EL (cell line): ENCODE results near the gene CTF1.
A peak's percentile ranks its signal among the peaks of the same experiment; 100 is the strongest.
"Not testable (repeated sequence)": the region's sequence is repeated elsewhere in the genome, so short reads cannot be mapped to it uniquely, and the experiment has no call there.

ENCODE experiments used
- DNase-seq: peaks from one replicate; pipeline ENCODE4 v3.0.0-alpha.2; 2016

Gene CTF1

DNA sequence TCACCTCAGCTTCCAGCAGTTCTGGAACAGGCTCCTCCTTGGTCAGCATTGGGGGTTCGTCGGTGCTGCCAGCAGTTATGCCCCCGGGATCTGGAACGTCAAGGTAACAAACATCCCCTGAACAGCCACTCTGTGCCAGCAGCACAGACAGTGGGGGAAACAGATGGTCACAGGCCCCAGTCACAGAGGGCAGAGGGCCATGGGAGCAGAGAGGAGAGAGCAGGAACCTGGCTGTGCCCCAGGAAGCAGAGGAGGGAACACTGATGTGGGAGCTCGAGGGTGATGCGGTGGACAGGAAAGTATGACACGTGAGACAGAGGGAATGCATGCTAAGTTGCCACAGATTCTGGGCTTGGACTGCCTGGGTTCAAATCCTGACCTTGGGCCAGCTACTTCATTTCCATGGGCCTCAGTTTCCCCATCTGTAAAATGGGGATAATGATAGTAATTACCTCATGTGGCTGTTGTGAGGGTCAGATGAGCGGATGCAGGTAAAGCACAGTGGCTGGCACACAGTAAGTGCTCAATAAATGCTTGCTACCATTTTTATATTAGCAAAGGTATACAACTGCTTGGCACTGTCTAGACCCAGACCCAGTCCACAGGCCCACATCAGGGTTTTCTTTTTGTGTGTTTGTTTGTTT is 7.4 kb upstream of the CTF1 start:
- DNase-seq: no peak

DNA sequence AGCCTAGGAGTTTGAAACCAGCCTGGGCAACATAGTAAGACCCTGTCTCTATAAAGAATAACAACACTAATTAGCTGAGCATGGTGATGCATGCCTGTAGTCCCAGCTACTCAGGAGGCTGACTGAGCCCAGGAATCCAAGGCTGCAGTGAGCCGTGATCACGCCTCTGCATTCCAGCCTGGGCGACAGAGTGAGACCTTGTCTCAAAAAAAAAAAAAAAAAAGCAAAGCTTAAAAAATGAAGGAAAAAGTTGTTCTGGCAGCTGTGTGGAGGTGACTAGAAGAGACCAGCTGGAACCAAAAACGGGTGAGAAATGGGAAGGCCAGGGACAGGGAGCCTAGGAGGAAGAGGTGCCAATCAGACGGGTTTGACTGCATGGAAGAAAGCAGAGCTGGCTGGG is 6.7 kb upstream of the CTF1 start:
- no peak for DNase-seq

DNA sequence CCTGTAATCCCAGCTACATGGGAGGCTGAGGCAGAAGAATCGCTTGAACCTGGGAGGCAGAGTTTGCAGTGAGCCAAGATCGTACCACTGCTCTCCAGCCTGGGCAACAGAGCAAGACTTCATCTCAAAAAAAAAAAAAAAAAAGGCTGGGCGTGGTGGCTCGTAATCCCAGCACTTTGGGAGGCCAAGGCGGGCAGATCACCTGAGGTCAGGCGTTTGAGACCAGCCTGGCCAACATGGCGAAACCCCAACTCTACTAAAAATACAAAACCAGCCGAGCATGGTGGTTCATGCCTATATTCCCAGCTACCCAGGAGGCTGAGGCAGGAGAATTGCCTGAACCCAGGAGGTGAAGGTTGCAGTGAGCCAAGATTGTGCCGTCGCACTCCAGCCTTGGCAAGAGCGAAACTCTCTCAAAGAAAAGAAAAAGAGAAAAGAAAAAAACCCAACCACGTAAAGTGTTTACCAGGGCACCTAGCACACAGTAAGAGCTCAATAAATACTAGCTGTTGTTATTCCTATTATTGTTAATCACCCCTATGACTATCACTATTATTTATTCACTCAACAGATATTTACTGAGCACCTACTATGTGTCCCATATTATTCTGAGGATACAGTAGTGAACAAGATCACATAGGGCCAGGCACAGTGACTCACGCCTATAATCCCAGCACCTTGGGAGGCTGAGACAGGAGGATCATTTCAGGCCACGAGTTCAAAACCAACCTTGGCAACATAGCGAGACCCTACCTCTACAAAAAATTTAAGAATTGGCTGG is 5.2 kb upstream of the CTF1 start:
- not testable (repeated sequence) for DNase-seq

DNA sequence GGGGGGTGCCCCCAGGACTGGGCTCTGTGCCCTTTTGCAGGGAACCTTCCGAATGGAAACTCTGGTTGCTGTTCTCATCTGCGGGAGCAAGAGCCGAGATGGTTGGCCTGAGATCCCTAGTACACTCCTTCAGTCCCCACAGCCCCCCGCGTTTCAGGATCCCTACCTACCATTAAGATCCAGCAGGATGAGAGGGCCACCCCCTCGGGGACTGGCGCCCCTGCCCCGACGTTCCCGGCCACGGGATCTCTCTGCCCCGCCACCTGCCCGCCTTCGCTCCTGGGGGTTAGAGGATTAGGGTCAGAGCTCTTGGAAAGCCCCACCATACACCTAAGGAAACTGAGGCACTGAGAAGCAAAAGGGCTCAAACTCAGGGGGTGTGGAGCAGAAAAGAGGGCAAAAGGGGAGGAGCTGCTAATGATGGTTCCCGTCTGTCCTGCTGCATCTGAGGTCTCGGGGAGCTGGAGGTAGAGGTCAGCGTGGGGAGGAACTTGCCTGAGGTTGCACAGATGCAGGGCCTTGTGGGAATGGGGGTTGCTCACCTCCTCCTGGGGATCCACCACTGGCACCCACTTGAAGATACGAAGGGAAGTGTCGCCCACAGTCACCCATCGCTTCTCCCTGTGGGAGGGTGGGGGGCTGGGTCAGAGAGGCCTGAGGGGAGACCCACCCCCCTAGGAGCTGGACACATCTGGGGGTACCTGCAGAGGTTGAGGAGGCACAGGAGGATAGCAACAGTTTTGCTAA is 3.6 kb upstream of the CTF1 start:
- no peak for DNase-seq

DNA sequence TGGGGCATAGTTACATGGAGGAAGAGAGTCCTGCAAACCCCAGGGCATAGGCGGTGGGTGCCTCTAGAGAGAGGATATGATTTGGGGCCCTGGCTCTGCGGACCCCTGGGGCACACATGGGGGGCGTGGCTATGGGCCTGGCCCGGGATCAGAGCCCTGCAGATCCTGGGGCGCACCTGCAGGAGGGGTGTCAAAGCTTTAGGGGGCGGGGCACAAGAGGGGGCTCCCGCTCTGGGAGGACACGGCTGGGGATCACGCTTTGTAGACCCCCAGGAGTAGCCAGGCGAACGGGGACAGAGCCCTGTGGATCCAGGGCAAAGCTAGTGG is 3.0 kb upstream of the CTF1 start:
- no peak for DNase-seq

DNA sequence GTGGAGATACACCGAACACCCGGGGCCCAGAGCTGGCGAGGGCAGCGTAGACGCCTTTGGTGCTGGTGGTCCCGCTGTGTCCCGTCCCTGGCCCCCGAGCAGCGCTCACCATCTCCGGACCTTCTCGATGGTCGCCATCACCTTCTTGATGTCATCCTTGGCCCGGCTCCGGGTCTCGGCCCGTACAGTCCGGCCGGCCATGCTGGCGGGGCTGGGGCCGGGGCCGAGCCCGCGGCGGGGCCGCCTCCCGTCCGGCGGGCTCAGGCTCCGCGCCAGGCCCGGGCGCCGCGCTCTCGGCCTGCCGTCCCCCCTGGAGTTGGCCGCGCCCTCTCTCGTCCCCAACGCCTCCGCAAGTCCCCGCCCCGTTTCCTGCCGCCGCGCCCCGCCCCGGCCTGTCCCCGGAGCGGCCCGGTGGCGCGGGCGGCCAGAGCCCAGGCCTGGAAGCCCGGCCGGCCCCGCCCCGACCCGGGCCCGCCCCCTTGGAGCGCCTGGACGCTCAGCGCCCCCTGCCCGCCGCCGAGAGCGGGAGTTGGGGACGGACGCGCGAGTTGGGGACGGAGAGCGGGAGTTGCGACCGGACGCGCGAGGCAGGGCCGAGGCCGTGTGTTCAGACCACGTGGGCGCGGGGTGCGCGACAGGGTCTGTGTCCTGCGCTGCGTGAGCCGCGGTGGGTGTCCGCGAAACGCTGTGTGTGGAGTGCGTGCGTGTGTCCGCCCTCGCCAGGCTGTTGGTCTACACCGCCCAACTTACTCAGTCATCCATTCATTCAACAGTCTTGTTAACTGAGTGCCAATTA is 2.5 kb upstream of the CTF1 start, which contains the start of gene BCL7C:
Gene BCL7C, minus strand, starts transcription at position 334 of the 796 bp plus-strand sequence. Its CDS starts 133 bp downstream, at position 201.
- DNase-seq: peak; percentile 91

DNA sequence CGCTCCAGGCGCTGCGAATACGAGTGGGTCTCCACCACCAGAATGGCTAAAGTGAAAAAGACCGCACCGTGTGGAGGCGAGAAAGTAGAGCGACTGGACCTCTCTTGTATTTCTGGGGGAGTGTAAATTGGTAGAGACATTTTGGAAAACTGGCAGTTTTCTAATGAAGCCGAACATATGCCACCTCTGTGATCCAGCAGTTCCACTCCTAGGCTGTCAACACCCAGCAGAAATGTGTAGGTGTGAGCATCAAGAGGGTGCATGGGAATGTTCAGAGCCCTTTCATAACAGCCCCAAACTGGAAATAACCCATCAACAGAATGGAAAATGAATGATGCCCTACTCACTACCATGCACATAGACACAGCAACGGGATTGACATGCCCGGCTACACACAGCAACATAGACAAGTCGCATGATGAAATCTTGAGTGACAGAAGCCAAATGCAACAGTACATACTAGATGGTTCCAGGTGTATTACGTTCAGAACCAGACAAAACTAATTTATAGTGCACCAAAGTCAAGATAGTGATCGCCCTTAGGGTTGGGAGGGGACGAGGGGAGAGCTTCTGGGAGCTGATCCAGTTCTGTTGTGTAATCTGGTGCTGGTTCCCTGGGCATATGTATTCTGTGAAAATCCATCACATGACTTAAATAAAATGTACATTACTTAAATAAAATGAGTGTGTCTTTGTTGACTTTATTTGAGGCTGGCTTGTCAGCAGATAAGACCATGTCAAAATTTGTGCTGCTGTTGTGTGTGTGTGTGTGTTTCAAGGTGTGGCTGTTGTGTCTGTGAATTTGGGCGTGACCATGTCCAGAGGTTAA is 1.7 kb upstream of the CTF1 start:
- DNase-seq: no peak

DNA sequence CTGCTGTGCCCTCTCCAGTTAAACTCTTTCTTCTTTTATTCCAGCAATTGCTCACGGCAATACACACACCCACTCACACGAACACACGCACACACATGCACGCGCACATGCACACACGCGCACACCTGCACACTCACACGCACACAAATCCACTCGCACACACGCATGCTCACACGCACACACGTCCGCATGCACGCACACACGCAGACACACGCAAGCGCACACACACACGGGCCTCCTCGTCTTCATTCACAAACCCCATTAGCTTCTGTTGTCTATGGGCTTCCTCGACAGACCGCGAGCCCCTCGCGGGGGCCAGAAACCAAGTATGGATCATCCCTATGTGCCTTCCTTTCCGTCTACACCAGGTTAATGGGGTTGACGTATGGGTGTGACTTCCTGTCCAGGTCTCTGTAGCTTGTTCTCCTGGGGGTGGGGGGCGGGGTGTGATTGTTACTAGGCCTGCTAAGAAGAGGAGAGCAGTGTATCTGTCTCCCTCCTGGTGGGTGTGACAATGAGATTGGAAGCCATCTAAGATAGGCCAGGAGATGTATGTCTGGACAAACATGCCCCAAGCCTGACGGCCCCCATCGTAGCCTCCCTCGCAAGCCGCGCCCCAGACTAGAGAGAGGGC is 670 bp upstream of the CTF1 start:
- no peak for DNase-seq

DNA sequence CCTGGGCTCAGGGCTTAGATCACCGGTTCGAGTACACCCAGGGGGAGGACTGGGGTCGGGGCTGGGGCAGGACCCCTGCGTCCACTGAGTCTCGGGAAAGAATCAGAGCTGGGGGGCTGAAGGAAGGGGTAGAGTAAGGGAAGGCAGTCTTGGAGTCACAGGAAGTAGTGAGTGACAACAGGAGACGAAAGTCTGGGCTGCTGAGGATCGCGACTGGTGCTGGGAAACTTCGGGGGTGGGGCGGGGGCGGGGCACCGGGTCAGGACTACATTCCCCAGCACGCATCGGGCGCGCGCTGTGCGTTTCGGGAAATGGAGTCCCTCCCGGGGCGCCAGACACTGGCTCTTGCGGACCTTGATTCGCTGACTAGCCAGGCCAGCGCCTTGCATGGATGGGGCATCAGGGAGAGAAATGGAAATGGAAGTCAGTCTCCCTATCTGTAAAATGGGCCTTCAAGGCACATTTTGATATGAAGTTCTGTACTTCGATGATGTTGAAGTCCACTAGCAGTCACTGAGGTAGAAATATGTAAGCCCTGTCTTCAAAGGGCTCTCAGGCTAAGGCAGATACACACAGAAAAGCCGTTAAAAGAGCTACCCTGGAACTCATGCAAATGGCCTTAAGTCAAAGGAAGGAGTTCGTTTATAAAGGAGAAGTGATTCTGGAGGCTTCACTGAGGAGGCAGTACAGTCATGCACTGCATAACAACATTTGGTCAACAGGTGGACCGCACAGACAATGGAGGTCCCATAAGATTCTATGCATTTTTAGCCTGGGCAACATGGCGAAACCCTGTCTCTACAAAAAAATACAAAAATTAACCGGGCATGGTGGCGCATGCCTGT is 697 bp downstream of the CTF1 start:
- peak; percentile 94 for DNase-seq

DNA sequence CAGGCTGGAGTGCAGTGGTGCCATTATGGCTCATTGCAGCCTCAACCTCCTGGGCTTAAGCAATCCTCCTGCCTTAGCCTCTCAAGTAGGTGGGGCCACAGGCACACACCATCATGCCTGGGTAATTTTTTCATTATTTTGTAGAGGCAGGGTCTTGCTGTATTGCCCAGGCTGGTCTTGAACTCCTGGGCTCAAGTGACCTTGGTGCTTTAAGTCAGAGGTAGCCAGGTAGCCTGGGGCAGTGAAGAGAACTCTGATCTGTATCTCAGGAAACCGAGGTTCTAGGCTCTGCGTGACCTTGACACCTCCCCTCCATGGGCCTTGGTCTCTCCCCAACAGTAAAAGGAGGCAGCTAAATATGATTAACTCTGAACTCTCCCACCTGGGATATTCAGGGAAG is 3.4 kb downstream of the CTF1 start:
- no peak for DNase-seq

DNA sequence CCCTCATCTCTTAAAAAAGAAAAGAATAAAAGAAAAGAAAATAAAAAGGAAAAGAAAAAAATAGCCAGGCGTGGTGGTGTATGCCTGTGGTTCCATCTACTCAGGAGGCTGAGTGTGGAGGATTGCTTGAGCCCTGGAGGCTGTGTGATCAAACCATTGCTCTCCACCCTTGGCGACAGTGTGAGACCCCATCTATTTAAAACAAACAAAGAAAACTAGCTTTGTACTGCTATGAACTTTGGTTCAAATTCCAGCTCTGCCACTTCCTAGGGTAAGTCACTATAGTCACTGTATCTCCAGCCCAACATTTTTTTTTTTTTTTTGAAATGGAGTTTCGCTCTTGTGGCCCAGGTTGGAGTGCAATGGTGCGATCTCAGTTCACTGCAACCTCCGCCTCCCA is 4.2 kb downstream of the CTF1 start:
- DNase-seq: no peak

DNA sequence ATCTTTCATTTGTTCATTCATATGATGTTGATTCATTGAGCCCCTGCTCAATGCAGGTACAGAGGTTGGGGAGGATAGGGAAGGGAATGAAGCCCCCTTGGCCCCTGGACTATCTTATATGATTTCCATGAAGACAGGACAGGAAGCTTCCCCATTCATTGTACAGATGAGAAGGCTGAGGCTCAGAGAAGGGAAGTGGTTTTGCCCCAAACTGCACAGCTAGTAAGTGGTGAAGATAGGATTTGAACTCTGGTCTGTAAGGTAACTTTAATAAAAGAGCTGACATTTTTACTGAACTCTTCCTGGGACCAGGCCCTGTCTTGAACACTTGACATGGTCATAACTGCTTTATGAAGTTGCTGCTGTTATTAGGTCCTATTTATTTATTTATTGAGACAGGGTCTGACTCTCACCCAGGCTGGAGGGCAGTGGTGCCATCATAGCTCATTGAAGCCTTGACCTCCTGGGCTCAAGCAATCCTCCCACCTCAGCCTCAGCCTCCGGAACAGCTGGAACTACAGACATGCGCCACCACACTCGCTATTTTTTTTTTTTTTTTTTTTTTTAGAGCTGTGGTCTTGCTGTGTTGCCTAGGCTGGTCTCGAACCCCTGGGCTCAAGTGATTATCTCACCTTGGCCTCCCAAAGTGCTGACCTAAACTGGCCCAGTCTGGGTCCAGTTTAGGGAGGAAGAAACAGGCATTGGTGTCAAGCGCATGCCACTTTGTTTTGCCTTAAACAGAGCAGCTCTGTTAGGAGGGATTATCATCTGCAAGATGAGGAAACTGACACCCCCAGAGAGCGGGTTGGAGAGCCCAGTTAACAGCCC is 5.0 kb downstream of the CTF1 start:
- DNase-seq: no peak

DNA sequence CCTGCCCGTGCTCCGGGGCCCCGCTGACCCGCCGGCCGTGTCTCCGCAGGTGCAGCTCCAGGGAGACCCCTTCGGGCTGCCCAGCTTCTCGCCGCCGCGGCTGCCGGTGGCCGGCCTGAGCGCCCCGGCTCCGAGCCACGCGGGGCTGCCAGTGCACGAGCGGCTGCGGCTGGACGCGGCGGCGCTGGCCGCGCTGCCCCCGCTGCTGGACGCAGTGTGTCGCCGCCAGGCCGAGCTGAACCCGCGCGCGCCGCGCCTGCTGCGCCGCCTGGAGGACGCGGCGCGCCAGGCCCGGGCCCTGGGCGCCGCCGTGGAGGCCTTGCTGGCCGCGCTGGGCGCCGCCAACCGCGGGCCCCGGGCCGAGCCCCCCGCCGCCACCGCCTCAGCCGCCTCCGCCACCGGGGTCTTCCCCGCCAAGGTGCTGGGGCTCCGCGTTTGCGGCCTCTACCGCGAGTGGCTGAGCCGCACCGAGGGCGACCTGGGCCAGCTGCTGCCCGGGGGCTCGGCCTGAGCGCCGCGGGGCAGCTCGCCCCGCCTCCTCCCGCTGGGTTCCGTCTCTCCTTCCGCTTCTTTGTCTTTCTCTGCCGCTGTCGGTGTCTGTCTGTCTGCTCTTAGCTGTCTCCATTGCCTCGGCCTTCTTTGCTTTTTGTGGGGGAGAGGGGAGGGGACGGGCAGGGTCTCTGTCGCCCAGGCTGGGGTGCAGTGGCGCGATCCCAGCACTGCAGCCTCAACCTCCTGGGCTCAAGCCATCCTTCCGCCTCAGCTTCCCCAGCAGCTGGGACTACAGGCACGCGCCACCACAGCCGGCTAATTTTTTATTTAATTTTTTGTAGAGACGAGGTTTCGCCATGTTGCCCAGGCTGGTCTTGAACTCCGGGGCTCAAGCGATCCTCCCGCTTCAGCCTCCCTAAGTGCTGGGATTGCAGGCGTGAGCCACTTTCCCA is 5.9 kb downstream of the CTF1 start:
- DNase-seq: peak; percentile 71

DNA sequence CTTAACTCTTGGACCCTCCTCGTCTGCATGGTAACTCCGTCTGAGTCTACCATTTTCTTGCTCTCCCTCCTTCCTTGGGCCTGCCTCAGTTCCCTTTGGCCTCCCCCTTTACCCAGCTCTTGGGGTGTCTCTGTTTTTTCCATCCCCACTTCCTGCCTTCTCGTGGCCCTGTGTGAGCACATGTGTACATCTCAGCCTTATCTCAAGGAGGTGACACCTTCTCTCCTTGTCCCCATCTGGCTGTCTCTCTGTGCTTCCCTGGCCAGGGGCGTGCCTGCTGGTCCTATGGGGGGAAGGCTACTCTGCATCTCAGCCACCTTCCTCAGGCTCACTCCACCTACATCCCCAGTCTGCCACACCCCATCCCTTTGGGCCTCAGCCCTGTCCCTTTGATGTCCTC is 6.6 kb downstream of the CTF1 start:
- DNase-seq: no peak

DNA sequence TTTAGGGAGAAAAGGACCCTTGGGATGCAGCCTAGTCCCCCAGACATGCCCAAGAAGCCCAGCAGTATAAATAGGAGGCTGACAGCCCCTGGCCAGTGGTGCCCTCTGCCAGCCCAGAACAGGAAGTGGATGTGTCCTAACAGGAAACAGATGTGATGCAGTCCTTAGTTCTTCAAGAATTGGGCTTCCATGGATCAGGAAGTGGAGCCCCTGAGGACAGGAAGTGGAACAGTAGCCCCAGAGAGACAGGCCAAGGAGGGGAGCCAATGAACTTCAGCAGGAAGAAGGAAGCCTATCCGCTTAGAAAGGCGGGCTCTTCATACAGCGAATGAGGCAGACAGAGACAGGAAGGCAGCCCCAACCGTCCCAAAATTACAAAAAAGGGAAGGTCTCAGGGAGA is 7.2 kb downstream of the CTF1 start:
- peak; percentile 61 for DNase-seq

DNA sequence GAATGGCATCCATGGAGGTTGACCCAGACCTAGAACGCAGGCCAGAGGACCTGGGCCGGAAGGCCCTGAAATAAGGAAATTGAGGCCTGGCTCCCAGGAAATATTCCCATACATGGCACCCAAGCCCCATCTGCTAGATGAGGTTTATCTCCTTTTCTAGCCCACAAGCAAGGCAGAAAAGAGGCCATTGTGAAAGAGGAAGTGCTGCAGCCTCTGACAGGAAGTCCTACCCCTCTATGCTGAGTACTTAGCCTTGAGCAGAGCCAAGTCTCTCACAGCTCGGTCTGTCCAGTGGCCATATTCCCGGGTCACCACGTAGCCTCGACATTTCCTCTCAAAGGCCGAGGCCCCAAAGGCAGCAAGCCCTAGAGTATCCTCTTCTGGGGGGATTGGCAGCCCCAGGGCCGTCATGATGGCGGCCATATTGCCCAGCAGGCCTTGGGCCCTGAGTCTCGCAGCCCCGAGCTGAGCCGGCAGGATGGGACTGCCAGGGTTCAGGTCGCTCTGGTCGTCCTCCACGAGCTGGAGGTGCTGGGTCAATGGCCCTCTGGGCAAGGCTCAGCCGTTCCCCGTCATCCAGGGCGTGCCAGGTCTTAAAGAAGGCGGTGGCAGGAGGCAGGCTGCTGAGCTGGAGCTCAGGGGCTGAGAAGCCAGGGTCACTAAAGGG is 7.8 kb downstream of the CTF1 start:
- DNase-seq: no peak

DNA sequence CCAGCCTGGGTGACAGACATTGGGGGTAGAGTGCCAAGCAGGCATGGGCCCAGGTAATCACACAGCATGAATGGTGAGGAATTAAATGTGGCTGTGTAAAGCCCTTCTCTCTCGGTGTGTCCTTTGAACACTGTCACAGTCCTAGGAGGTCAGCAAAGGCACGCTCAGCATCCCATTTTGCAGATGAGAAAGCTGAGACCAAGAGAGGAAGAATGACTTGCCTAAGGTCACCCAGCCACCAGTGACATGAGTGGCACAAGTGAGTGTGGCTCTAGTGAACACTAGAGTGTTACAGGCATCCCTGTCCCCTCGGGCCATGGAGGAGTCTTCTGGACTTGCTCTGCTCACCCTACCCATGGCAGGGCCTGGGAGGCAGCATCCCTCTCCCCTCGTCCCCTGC is 10.7 kb downstream of the CTF1 start:
- no peak for DNase-seq

DNA sequence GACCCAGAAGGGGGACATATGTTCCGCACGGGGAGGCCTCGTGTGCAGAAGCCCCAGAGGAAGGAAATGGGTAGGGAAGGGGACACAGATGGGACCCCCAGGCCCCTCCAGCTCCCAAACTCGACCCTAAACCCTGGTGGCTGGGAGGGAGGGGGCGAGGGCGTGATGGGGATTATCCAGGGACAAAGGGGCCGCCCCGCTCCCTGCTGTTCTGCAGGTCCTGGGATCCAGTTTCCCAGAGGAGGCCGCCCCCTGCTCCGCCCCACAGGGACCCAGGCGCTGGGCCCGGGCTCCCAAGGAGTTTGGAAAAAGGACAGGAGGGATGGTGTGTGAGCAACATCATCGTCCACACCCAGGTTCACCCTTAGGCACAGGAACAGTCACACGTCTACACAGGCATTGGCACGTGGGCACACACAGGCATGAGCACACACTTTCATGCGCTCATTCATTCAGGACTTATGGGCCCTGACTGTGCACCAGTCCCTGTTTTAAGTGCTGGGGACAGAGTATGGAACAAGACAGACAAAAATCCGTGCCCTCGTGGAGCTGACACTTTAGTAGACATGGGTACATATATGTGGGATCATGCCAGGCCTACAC is 14.1 kb downstream of the CTF1 start:
- DNase-seq: no peak
